NCI-H2107 treated with DMSO at 0.1 percent for 48 hours (cell line): Measurements from ENCODE around the gene L1CAM.

Source experiments
- DNase-seq: peaks from one replicate; lab custom pipeline; 2025; ENCODE audit not compliant: unreplicated experiment; lab: John Stamatoyannopoulos, UW

Gene L1CAM

DNA sequence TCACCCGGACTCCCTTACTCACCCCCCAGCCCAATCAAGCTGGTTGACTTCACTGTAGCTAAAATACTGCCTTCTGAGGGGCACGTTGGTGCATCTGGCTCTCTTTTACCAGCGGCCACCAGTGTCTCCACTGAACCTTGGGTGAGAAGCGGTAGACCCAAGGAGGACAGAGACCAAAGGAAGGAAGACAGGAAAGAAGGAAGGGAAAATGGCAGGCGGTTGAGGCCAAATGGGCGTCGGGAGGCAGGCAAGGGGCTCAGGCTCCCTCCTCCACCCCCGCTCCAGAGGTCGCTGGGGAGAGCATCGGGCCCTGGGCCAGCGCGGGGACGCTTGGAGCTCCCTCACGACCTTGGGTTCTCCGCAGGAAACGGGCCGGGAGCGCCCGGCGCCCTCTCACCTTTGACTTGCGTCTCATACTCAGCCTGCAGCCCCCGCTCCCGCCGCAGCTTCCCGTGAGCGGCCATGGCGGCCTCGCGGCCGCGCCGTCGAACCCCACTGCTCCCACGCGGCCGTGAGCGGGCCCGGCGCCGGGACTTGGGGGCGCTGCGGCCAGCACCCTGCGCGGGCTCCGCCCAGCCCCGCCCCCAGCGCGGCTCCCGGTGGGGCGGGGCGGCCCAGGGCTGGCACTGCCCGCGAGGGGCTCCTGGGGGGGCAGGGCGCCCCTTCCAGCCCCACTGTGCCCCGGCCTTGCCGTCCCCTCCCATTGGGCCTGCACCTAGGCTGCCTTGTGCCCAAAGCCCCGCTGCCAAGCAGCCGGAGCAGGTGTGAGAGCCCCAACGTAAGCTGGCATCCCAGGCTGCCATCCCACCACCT, 40.0 kb upstream of the L1CAM start, which contains the start of gene ARHGAP4:
Gene ARHGAP4, minus strand, starts transcription at position 526 of the 813 bp plus-strand sequence. Its CDS starts 62 bp downstream, at position 464.
- DNase-seq = no peak

DNA sequence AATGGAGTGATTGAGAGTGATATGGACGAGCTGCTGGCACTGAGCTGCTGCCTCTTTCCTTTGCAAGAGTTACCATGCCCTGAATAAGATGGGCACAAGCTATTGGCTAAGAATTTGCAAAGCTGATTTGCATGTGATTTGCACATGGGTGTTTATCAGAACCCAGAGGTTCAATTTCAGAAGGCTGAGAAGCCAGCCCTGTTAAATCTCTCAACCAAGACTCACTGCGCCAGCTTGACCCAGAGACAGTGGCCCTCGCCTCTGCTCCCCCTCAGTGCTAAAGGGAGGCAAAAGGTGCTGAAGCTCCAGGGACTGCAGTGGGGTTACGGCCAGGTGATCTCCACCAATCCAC, 39.4 kb upstream of the L1CAM start:
- no peak for DNase-seq

DNA sequence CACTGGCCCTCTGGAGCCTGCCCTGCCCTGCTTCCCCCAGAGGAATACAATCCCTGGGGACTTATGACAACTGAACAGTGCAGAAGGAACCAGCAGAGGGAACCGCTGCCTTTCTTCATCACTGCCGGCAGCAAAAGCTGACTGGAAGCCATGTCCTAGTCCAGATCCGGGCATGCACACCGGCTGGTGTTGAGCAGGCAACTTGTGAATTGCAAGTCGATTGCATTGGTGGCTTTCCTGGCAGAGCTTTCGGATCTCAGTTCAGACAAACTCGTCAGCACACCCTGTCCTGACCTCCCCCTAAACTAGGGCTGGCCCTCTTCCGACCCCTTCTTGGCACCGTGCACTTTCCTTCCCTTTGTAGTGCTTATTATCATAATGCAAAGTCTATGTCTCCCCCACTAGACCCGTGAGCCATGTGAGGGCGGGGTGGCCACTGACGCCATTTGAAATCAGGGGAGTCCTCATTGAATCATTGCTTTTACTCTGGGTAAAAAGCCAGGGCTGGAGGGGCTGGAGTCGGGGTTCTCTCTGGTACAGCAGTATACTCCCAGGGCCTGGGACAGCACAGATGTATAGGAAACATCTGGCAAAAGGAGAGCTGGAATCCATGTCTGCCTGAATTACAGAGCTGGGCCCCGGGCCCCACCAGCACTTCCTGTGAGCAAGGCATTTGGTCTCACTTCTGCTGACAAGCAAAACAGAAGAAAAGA, 38.3 kb upstream of the L1CAM start:
- DNase-seq = peak; percentile 42

DNA sequence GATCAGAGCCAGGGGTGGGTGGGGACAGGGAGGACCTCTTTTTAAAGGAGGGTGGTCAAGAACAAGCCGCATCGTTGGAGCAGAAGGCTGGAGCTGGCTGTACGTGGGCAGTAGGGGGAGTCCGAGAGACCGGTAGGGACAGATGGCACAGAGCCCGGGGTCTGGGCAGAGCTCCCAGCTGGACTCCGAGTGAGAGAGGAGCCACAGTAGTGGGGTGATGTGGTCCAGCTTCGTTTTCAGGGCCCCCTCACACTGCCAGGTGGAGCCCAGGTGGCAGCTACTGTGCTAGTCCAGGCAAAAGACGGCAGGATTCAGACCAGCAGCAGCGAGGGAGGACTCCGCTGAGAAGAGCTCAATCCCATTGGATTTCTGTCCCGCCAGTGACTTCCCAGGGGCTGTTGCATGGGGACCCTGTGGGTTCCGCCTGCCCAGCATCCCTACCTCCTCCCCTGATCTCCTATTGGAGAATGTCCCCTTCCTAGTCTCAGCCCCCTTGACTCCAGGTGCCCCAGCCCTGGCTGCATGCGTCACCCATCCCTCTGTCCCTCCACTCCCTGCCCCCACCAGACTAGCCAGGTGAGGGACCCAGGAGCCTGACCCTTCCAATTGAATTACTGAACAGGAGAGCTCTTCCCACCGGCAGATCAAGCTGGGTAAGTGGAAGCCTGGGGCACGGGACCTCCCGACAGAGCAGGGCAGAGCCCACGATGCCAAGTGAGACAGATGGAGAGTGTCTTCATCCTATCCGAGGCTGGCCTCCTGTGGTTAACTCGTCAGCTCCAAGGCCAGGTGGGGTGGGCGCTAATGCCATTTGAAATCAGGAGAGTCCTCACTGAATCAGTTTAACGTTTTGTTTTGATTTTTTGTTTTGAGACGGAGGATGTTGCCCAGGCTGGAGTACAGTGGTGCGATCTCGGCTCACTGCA, 37.2 kb upstream of the L1CAM start:
- peak; percentile 23 for DNase-seq

DNA sequence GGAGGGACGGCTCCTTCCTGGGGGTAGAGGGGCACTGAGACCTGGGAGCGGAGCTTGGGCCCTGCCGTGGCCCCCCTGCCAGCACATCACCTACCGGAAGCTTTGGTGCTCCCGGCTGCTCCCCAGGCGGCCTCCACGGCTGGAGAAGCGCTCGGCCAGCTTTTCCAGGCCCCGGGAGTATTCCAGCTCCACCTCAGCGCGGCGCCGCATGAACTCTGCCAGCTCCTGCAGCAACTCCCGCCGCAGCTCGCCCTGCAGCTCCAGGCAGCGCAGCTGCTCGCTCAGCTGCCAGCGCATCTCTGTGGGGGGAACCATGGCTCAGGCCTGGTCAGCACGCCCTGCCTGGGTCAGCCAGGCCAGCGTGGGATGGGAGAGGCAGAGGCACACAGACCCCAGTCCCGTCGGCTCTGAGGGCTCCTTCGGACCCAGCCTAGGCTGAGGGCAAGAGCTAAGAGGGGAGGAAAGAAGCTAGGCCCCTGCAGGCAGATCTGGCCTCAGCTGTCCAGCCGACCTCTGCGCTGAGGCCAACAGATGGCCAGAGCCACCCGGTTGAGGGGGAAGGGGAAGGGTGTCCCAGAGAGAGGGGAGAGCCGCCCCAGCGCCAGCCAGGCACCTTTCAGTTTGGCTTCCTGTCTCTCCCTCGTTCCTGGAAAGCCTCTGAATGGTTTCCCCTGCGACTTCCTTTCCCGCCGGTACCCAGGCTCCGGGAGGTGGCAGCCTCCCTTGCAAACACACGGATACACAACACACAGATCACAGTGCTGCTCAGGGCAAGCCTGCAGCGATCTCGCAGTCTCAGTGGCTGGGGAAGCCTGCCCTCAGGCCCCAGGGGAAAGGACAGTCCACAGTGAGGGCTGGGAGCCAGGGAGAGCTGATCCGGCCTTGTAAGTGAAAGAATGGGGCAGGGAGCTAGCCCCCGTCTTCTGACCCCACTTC, 35.8 kb upstream of the L1CAM start:
- DNase-seq = peak; percentile 23

DNA sequence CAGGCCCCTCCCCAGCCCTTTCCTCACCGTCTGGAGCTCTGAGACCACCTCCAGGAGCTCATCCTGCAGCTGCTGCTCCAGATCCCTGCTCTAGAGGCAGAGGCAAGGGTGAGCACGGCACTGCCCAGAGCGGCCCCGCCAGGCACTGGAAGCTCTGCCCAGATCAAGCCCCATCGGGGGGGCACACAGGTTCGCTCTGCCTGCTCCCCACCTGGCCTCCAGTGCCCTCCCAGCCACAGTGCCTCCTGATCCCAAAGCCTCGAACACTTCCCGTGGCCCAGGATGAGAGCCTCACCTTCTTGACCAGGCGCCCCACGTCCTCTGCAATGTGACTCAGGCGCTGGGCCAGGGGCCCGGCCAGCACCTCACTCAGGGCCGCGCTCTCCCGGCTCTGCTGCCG, 35.1 kb upstream of the L1CAM start:
- DNase-seq = no peak

DNA sequence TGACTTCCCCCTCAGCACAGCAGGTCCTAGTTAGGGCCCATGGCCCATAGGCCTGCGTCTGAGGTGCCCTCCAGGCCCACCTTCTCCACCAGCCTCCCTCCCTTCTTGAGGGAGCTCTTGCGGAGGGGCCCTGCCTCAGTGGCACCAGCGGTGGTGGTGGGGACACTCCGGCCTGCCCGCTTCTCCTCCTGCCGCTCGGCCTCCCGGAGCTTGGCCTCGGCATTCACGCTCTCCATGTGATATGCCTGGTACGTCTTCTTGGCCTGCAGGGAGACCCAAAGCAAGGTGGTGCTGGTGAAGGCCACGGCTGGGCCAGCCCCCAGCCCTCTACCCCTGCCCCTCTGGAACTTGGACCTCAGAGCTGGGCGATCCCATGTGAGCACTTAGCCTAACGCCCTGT, 34.6 kb upstream of the L1CAM start:
- no peak for DNase-seq

DNA sequence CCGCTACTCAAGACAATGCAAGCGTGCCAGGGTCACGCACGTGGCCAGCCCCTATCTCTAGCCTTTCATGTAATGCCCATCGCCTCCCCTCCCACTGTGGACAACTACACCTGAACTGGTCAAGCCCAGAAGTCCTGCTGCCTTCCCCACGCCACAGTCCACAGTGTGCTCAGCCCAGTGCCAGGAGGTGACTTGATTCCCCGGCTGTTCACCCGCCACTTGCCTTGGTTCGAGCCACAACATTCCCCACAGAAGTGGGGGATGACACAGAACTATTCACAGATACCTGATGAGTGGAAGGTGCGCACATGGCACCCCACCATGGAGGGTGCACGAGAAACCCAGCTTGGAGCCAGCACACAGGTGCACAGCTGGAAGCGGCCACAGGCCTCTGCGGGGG, 33.3 kb upstream of the L1CAM start:
- DNase-seq = no peak

DNA sequence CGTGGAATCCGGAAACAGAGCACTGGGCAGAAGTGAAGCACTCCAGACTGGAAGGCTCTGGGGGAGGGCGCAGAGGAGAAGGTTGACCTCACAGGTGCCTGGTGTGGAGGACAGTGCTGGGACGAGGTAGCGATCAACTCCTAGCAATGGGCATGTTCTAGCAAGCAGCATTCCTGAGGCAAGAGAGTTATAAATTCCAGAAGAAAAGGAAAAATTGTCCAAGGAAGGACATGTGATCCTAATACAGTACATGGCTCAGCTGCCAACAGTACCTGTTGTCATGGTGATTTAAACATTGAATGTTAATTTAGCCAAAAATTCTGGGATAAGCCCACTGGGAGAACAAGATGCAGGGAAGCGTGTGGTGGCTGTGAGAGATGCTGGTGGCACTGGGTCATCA, 31.9 kb upstream of the L1CAM start:
- no peak for DNase-seq

DNA sequence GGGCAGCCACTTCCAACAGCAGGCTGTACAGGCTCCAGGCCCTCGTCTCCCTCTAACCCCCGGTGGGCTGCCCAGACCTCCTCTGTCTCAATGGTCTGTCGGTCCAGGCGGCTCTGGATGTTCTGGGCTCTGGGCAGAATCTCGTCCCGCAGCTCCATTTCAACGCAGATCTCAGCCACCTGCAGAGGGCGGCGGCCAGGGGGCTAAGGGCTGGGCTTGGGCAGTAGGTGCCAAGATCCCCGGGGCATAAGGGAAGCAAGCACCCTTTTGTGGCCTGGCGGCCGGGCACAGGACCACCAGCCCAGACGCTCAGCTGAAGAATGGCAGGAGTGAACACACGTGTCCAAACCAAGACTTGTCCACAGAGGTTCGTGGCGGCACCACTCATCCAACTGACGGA, 27.7 kb upstream of the L1CAM start:
- no peak for DNase-seq

DNA sequence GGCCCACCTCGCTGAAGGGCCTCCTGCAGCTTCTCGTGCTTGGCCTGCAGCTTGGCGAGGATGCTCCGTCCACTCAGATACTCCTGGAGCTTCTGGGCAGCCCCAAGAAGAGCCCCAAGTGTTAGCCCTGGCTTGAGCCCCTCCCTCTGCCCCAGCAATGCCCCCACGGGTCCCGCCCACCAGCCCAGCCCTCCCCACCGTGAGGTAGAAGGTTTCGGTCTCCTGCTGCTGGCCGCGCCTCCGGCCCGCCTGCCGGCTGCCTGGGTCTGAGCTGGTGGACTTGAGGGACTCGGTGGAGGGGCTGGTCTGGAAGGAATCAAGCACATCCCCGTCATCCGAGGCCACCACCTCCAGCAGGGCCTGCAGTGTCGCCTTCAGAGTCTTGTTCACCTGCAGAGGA, 27.2 kb upstream of the L1CAM start:
- DNase-seq = no peak

DNA sequence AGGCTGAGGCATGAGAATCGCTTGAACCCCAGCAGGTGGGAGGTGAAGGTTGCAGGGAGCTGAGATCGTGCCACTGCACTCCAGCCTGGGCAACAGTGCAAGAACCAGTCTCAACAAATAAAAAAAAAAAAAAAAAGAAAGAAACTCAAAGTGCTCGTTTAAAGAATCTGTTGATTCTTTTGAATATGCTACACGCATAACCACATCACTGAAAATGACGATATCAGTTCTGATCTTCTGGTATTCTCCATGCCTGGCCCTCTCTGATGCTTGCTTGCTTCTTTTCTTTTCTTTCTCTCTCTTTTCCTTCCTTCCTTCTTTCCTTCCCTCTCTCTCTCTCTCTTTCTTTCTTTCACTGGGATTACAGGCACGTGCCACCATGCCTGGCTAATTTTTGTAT, 25.8 kb upstream of the L1CAM start:
- DNase-seq = no peak

DNA sequence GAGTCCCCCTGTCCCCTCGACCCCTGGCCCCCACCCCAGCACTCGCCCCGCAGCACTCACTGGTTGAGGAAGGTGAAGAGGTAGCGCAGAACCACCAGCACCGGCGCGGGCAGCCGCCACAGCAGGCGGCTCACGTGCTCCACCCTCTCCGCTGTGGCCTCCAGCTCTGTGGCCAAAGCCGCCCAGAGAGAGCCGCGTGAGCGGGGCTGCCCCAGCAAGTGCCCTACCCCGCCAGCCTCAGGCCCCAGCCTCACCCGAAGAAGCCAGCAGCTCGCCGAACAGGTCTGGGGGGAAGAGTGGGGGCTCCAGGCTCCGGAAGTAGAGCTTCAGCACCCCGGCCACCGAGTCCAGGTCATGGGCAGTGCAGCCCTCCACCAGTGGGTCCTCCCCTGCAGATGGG, 24.5 kb upstream of the L1CAM start:
- DNase-seq = no peak

DNA sequence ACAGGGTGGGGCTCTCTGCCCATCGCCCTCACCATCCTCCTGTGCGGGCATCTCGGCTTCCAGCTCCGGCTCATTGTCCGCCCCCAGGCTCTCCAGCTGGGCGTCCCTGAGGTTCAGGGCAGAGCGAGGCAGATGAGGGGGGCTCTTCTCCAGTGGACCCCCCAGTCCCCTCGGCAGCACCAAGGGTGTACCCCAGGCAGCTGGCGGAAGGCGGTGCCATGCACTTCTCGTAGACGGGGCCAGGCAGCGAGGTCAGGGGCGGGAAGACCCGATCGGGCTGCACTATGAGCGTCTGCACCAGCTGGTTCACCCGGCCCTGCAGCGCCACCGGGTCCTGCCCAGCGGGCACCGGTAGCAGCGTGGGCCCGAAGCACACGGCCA, 24.0 kb upstream of the L1CAM start:
- DNase-seq = no peak

DNA sequence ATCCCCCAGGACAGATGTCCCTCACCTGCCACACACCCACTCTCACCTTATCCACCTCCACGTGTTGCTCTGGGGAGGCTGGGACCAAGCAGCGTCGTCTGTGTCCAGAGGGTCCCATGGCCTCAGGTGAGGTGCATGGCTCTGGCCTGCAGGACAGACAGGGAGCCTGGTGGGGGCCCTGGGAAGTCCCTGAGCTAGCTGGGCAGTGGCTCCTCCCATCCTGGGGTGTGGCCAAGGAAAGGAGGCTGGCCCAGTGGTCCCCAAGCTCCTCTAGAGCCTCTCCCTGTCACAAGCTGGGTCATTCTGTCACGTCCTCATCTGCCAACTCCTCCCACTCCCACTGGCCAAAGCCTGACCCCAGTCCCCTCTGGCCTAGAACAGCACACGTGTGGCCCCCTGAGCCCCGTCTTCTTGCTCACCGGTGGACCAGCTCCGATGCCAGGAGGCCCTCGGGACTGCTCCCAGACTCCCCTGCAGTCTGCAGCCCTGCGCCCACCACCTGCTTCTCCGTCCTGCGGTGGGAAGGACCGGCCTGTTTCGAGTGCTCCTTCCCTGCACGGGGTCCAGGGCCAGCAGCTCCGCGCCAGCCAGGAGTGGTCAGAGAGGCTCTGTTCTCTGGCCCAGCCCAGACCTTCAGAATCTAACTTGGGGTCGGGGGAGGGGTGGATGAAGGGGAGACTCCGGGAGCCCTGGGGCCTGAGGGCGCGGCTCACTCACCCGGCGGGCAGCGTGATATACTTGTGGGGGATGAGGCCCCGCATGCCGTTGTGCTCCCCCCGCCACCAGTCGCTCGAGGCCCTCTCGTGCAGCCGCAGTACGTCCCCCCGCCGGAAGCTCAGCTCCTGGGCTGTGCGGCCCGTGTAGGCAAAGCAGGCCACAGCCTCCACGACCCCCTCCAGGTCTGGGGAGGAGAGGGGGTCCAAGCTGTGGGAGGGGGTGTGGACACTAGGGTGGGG, 23.3 kb upstream of the L1CAM start:
- no peak for DNase-seq

DNA sequence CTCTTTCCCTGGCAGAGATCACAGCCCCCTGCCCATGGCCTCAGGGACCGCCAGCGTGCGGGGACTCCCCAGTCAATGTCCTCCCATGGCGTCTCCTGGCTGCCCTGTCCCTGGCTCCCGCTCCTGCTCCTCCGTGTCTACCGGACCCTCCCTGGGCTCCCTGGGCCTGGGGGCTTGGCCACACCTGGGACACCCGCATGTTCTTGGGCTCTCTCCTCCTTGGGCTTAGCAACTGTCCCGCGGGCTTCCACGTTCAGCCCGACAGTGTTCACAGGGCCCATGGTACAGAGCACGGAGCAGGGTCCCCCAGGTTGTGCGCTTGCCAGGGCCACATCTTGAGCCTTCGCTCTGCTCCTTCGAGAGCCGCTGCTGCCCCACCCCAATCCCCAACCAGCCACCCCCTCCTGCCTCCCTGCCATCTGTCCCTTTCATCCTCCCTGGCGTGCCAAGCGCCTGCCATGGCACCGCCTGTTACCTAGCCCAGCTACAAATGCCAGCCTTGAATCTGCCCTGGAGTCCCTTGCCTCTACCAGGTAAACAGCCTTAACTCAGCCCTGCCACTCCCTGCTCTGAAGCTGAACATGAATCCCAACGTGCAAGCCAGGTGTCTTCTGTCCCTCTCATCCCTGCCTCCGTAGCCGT, 22.4 kb upstream of the L1CAM start:
- DNase-seq = no peak

DNA sequence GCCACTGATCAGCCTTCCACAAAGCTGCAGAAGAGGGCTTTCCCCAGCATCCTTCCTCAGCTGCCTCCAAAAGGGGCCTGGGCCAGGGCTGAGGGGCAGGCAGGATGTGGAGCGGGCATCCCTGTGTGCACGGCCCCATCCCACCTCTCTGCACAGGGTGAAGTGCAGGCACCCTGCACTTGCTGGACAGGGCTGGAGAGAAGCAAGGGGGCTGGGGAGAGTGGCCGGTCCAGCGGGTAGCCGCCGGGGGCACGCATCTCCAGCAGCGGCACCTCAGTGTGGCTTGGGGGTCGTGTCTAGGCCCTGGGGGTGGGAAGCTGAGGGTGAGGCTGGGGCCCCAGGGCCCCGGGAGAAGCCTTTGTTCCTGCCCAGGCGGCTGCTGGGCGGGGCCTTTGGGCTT, 21.5 kb upstream of the L1CAM start:
- DNase-seq = no peak

DNA sequence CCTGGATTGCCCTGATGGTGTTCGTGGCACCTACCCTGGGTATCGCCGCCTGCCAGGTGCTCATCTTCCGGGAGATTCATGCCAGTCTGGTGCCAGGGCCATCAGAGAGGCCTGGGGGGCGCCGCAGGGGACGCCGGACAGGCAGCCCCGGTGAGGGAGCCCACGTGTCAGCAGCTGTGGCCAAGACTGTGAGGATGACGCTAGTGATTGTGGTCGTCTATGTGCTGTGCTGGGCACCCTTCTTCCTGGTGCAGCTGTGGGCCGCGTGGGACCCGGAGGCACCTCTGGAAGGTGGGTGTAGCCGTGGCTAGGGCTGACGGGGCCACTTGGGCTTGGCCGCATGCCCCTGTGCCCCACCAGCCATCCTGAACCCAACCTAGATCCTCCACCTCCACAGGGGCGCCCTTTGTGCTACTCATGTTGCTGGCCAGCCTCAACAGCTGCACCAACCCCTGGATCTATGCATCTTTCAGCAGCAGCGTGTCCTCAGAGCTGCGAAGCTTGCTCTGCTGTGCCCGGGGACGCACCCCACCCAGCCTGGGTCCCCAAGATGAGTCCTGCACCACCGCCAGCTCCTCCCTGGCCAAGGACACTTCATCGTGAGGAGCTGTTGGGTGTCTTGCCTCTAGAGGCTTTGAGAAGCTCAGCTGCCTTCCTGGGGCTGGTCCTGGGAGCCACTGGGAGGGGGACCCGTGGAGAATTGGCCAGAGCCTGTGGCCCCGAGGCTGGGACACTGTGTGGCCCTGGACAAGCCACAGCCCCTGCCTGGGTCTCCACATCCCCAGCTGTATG, 20.3 kb upstream of the L1CAM start:
- no peak for DNase-seq
